ENCODE measurements around the gene DCTN5.

DNA sequence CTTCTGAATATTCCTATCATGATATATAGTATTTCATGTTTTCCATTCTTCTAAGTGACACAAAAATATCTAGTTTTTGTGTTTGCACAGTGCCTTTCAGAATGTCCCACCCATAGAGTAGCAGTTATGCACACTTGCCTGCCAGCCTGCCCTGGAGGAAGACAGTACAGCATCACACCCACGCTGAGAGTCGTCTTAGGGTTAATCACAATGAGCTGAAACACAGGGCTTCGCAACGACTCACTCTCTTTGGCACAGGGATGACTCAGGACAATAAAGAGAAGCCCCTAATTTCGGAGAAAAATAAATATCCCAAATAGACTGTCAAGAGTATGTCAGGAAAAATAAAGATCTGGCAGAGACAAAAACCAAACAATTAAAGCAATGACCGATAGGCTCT, 33.5 kb upstream of the DCTN5 start:
- TF ChIP-seq, protein P1, sequence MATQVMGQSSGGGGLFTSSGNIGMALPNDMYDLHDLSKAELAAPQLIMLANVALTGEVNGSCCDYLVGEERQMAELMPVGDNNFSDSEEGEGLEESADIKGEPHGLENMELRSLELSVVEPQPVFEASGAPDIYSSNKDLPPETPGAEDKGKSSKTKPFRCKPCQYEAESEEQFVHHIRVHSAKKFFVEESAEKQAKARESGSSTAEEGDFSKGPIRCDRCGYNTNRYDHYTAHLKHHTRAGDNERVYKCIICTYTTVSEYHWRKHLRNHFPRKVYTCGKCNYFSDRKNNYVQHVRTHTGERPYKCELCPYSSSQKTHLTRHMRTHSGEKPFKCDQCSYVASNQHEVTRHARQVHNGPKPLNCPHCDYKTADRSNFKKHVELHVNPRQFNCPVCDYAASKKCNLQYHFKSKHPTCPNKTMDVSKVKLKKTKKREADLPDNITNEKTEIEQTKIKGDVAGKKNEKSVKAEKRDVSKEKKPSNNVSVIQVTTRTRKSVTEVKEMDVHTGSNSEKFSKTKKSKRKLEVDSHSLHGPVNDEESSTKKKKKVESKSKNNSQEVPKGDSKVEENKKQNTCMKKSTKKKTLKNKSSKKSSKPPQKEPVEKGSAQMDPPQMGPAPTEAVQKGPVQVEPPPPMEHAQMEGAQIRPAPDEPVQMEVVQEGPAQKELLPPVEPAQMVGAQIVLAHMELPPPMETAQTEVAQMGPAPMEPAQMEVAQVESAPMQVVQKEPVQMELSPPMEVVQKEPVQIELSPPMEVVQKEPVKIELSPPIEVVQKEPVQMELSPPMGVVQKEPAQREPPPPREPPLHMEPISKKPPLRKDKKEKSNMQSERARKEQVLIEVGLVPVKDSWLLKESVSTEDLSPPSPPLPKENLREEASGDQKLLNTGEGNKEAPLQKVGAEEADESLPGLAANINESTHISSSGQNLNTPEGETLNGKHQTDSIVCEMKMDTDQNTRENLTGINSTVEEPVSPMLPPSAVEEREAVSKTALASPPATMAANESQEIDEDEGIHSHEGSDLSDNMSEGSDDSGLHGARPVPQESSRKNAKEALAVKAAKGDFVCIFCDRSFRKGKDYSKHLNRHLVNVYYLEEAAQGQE (IDR thresholded peaks at IDR 0.05; ENCODE audit: insufficient read depth in 1 of 2, low read depth in 2 of 2, low read length in 2 of 2), result no peak
- no peak for TF ChIP-seq TAF1 (IDR thresholded peaks at IDR 0.05; ENCODE audit: borderline replicate concordance, insufficient read depth, low read length)
- TF ChIP-seq SIN3A (IDR thresholded peaks at IDR 0.05; ENCODE audit: borderline replicate concordance, insufficient read depth, low read length), result no peak
- no peak for TF ChIP-seq POLR2AphosphoS5 (IDR thresholded peaks at IDR 0.05; ENCODE audit: low read depth, low read length)
- TF ChIP-seq FOXP2 (optimal IDR thresholded peaks at IDR 0.05; ENCODE audit: borderline replicate concordance, extremely low read depth, extremely low read length, insufficient read depth), result no peak

All from PFSK-1 (cell line).